HepG2 (cell line): ENCODE data around the gene DLX1. TPM values are rescaled to one million over a fixed set of nuclear protein-coding genes. Genes with fewer than 3 reads are reported as not detected.

Experiments
- CHD4 ChIP-seq: fragments of 200-600 bp; sonication (generic); IDR thresholded peaks from 2 replicates; pipeline ENCODE4 v1.7.0; 2017; ENCODE audit warnings: mild to moderate bottlenecking, low read length, borderline replicate concordance
- HCFC1 ChIP-seq: fragments of 150-350 bp; IDR thresholded peaks from 2 replicates; pipeline ENCODE4 v1.6.1; 2014; ENCODE audit warnings: low read depth, low read length
- HNF4A ChIP-seq: sonication (generic); formaldehyde crosslinking; IDR thresholded peaks from 2 replicates; pipeline ENCODE4 v1.4.0; 2020; ENCODE audit warnings: missing genetic modification reagents
- ISX ChIP-seq: sonication (generic); formaldehyde crosslinking; conservative IDR thresholded peaks from 2 replicates; pipeline ENCODE4 v1.5.0; 2020; ENCODE audit warnings: missing genetic modification reagents
- KDM4B ChIP-seq: sonication (generic); formaldehyde crosslinking; IDR thresholded peaks from 2 replicates; pipeline ENCODE4 v1.4.0; 2020; ENCODE audit warnings: missing genetic modification reagents
- MXD3 ChIP-seq: IDR thresholded peaks from 2 replicates; pipeline ENCODE4 v1.6.1; 2016; ENCODE audit warnings: mild to moderate bottlenecking, missing biosample characterization, missing genetic modification reagents
- NAIF1 ChIP-seq: sonication (generic); formaldehyde crosslinking; IDR thresholded peaks from 2 replicates; pipeline ENCODE4 v1.5.0; 2020; ENCODE audit warnings: mild to moderate bottlenecking, missing genetic modification reagents, borderline replicate concordance
- POLR2AphosphoS2 ChIP-seq: IDR thresholded peaks from 2 replicates; pipeline ENCODE4 v1.6.1; 2011; ENCODE audit warnings: low read depth, low read length, improper control_type of control experiment
- RAD21 ChIP-seq: fragments of 450-650 bp; formaldehyde crosslinking; IDR thresholded peaks from 2 replicates; pipeline ENCODE4 v1.5.0; 2020; ENCODE audit warnings: mild to moderate bottlenecking
- TARDBP ChIP-seq: sonication (generic); formaldehyde crosslinking; IDR thresholded peaks from 2 replicates; pipeline ENCODE4 v1.8.0; 2022; ENCODE audit warnings: mild to moderate bottlenecking, missing genetic modification reagents
- WIZ ChIP-seq: sonication (generic); formaldehyde crosslinking; IDR thresholded peaks from 2 replicates; pipeline ENCODE4 v1.5.1; 2020; ENCODE audit warnings: mild to moderate bottlenecking, missing genetic modification reagents
- ZBTB7B ChIP-seq: sonication (generic); formaldehyde crosslinking; IDR thresholded peaks from 2 replicates; pipeline ENCODE4 v1.4.0; 2020; ENCODE audit warnings: missing genetic modification reagents
- ZIK1 ChIP-seq: sonication (generic); formaldehyde crosslinking; IDR thresholded peaks from 2 replicates; pipeline ENCODE4 v1.5.0; 2020; ENCODE audit warnings: mild to moderate bottlenecking, low read depth, missing genetic modification reagents, borderline replicate concordance
- ZNF550 ChIP-seq: sonication (generic); formaldehyde crosslinking; IDR thresholded peaks from 2 replicates; pipeline ENCODE4 v1.4.0; 2020; ENCODE audit warnings: mild to moderate bottlenecking, missing genetic modification reagents, borderline replicate concordance
- ZNF557 ChIP-seq: sonication (generic); formaldehyde crosslinking; IDR thresholded peaks from 2 replicates; pipeline ENCODE4 v1.4.0; 2020; ENCODE audit warnings: missing genetic modification reagents
- ZNF598 ChIP-seq: sonication (generic); formaldehyde crosslinking; IDR thresholded peaks from 2 replicates; pipeline ENCODE4 v1.5.1; 2020; ENCODE audit warnings: mild to moderate bottlenecking, missing genetic modification reagents, borderline replicate concordance
- ZNF687 ChIP-seq: sonication (generic); formaldehyde crosslinking; IDR thresholded peaks from 2 replicates; pipeline ENCODE4 v1.5.1; 2020; ENCODE audit warnings: mild to moderate bottlenecking, missing genetic modification reagents, moderate library complexity
- ZNF724P ChIP-seq: sonication (generic); formaldehyde crosslinking; IDR thresholded peaks from 2 replicates; pipeline ENCODE4 v1.8.0; 2022; ENCODE audit warnings: missing genetic modification reagents, borderline replicate concordance
- polyA plus RNA-seq, 8 experiments: library from polyadenylated mRNA; depleted of rRNA in 3 of 8; stranded (reverse) in 7 of 8; unstranded in 1 of 8; fragments of >200 nt; fragmentation: Illumina TruSeq in 4 of 8; extraction: Trizol in 4 of 8; gene quantifications; 2 replicates each; pipeline versions ENCODE4 v1.2.1 to v1.2.3, GENCODE V29; 2011 to 2016; ENCODE audit warnings: low read depth in 4 of 8, missing spikeins in 1 of 8, mixed read lengths in 1 of 8; ENCODE audit not compliant: insufficient read depth in 1 of 8
- total RNA-seq, 5 experiments: library from RNA; depleted of rRNA; stranded (reverse); fragments of >200 nt; fragmentation: Illumina TruSeq; extraction: Trizol; gene quantifications; 2 replicates each; pipeline ENCODE4 v1.2.3, GENCODE V29; 2016; ENCODE audit warnings: low read depth in 1 of 5
- TF ChIP-seq, protein P1 (sequence below): sonication (generic); formaldehyde crosslinking; conservative IDR thresholded peaks from 2 replicates; pipeline ENCODE4 v1.8.0; 2022; ENCODE audit warnings: mild to moderate bottlenecking, moderate library complexity, missing genetic modification reagents

DLX1 gene
- total and polyA plus RNA-seq, 2 of the 13 experiments (the other 11 are each of a cell fraction or from before 2014, with no cell fraction given): 0.18 to 0.86 TPM

- TF ChIP-seq NAIF1 (CRISPR knock-in tag) (0 out of 2 replicates have a peak, but pooled peaks have one; percentile 9), ZBTB7B (CRISPR knock-in tag) (peak; percentile 63), HNF4A (CRISPR knock-in tag) (0 out of 2 replicates have a peak, but pooled peaks have one; percentile 5), KDM4B (0 out of 2 replicates have a peak, but pooled peaks have one; percentile 14), TARDBP (CRISPR knock-in tag) (0 out of 2 replicates have a peak, but pooled peaks have one; percentile 15), ZIK1 (0 out of 2 replicates have a peak, but pooled peaks have one; percentile 8), ZNF687 (peak; percentile 74), ISX (CRISPR knock-in tag) (no peak), MXD3 (CRISPR knock-in tag) (peak; percentile 21; the same call in 1 of the 2 replicates), WIZ (CRISPR knock-in tag) (0 out of 2 replicates have a peak, but pooled peaks have one; percentile 25), ZNF557 (CRISPR knock-in tag) (0 out of 2 replicates have a peak, but pooled peaks have one; percentile 39), RAD21 (CRISPR knock-in tag) (peak; percentile 14; the same call in 1 of the 2 replicates), ZNF550 (CRISPR knock-in tag) (0 out of 2 replicates have a peak, but pooled peaks have one; percentile 19), ZNF598 (CRISPR knock-in tag) (peak; percentile 66; the same call in 1 of the 2 replicates), ZNF724P (0 out of 2 replicates have a peak, but pooled peaks have one; percentile 59), CHD4 (no peak), HCFC1 (no peak), POLR2AphosphoS2 (no peak)
- TF ChIP-seq, protein P1, sequence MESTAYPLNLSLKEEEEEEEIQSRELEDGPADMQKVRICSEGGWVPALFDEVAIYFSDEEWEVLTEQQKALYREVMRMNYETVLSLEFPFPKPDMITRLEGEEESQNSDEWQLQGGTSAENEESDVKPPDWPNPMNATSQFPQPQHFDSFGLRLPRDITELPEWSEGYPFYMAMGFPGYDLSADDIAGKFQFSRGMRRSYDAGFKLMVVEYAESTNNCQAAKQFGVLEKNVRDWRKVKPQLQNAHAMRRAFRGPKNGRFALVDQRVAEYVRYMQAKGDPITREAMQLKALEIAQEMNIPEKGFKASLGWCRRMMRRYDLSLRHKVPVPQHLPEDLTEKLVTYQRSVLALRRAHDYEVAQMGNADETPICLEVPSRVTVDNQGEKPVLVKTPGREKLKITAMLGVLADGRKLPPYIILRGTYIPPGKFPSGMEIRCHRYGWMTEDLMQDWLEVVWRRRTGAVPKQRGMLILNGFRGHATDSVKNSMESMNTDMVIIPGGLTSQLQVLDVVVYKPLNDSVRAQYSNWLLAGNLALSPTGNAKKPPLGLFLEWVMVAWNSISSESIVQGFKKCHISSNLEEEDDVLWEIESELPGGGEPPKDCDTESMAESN (CRISPR knock-in tag): peak; percentile 79; the same call in 1 of the 2 replicates
Measured at GRCh38 chr2:172101821-172102390, 16.6 kb downstream of the DLX1 start (continued).
